ENCODE measurements around the gene AZU1.
A peak's percentile ranks its signal among the peaks of the same experiment; 100 is the strongest.
"Not testable (repeated sequence)": the region's sequence is repeated elsewhere in the genome, so short reads cannot be mapped to it uniquely, and the experiment has no call there.

Gene AZU1

GRCh38 chr19:872266-872951 lies 44.8 kb downstream of the AZU1 start:
- peak; percentile 62 for DNase-seq (ENCODE audit: low spot score)

GRCh38 chr19:873084-873483 lies 45.4 kb downstream of the AZU1 start:
- no peak for DNase-seq (ENCODE audit: low spot score)

- DNase-seq (ENCODE audit: low spot score), result no peak
Observed at GRCh38 chr19:873561-874041, 46.0 kb downstream of the AZU1 start.

- DNase-seq (ENCODE audit: low spot score), result no peak
Observed at GRCh38 chr19:875265-875879, 47.7 kb downstream of the AZU1 start.

- DNase-seq (ENCODE audit: low spot score), result no peak
Observed at GRCh38 chr19:876089-876488, 48.5 kb downstream of the AZU1 start.

- no peak for DNase-seq (ENCODE audit: low spot score)
Observed at GRCh38 chr19:876780-877314, 49.2 kb downstream of the AZU1 start.

- DNase-seq (ENCODE audit: low spot score), result not testable (repeated sequence)
Observed at GRCh38 chr19:877992-878660, 50.5 kb downstream of the AZU1 start.

- DNase-seq (ENCODE audit: low spot score), result not testable (repeated sequence)
Observed at GRCh38 chr19:878751-879561, 51.3 kb downstream of the AZU1 start.

- no peak for DNase-seq (ENCODE audit: low spot score)
Observed at GRCh38 chr19:879711-880438, 52.2 kb downstream of the AZU1 start.

Small RNAs within 50 kb of the gene (small RNA-seq; reads per million reads assigned to genes)
- 0 reads per million in 2 experiments for gene MIR3187

Data from SK-N-DZ (cell line).